Glutamatergic neuron (in vitro differentiated cells): ENCODE measurements around the gene SLIT3. TPM values are rescaled to one million over a fixed set of nuclear protein-coding genes. Genes with fewer than 3 reads are reported as not detected.

Experiments
- DNase-seq: peaks from one replicate; pipeline ENCODE4 v3.0.0; 2022
- H3K27ac Mint-ChIP-seq: one replicate; pipeline ENCODE4 v1.8.0; 2020; ENCODE audit warnings: mild to moderate bottlenecking, mixed read lengths, inconsistent platforms; ENCODE audit not compliant: unreplicated experiment
- H3K27me3 Mint-ChIP-seq: one replicate; pipeline ENCODE4 v1.8.0; 2020; ENCODE audit warnings: mild to moderate bottlenecking, moderate library complexity, mixed read lengths, inconsistent platforms; ENCODE audit not compliant: unreplicated experiment
- H3K36me3 Mint-ChIP-seq: one replicate; pipeline ENCODE4 v1.8.0; 2020; ENCODE audit warnings: mild to moderate bottlenecking, mixed read lengths, inconsistent platforms; ENCODE audit not compliant: unreplicated experiment
- H3K4me1 Mint-ChIP-seq: one replicate; pipeline ENCODE4 v1.8.0; 2020; ENCODE audit warnings: mild to moderate bottlenecking, low read depth, mixed read lengths, inconsistent platforms; ENCODE audit not compliant: unreplicated experiment
- H3K4me3 Mint-ChIP-seq: one replicate; pipeline ENCODE4 v1.8.0; 2020; ENCODE audit warnings: mild to moderate bottlenecking, mixed read lengths, inconsistent platforms; ENCODE audit not compliant: unreplicated experiment
- H3K9me3 Mint-ChIP-seq: one replicate; pipeline ENCODE4 v1.8.0; 2020; ENCODE audit warnings: mild to moderate bottlenecking, moderate library complexity, mixed read lengths, inconsistent platforms; ENCODE audit not compliant: unreplicated experiment
- CTCF ChIP-seq: fragments of 200-600 bp; sonication (generic); IDR thresholded peaks from one replicate; pipeline ENCODE4 v1.5.0; 2021; ENCODE audit not compliant: partially characterized antibody, unreplicated experiment
- total RNA-seq: library from RNA; stranded (reverse); fragmentation: NEBNext Ultra II Directional; extraction: Animal tissue kit (Norgen Biotek cat#: 25700); gene quantifications from one replicate; pipeline ENCODE4 v1.2.1, GENCODE V29; 2021; ENCODE audit not compliant: unreplicated experiment

SLIT3 gene
- total RNA-seq, 1 donor from 2014 or later, result 11.5 TPM

DNA sequence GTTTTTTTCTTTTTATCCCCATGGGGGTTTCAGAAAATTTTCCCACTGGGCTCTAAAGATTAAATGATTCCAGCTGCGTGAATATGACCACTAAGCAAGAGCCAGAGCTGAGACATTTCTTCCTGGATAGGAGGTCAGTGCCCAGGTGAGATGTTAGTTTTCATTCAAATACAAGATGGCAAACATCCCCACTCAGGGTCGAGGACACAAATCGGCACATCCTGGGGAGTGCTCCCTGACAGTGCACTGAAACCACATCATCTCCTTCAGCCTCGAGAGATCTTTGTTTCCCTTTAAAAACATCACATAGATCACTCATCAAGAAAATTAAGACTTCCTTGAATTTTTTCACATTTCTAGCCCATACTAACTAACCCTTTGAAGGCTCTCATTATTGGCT is 448.6 kb downstream of the SLIT3 start:
- H3K27ac Mint-ChIP-seq, result peak overlapping the region; percentile 48
- H3K4me3 Mint-ChIP-seq, result no peak overlapping the region
- DNase-seq, result no peak
- peaks cover 5% of the 10 kb centered on the region for H3K9me3 Mint-ChIP-seq
- no peak for TF ChIP-seq CTCF
- H3K36me3 Mint-ChIP-seq, result no peaks in the 10 kb centered on the region
- peaks cover 28% of the 10 kb centered on the region for H3K4me1 Mint-ChIP-seq
- H3K27me3 Mint-ChIP-seq, result peaks cover 11% of the 10 kb centered on the region

- H3K4me3 Mint-ChIP-seq, result peak overlapping the region; percentile 16
- DNase-seq, result no peak
- TF ChIP-seq CTCF, result no peak
- H3K27me3 Mint-ChIP-seq, result peaks cover 11% of the 10 kb centered on the region
- peak overlapping the region; percentile 64 for H3K27ac Mint-ChIP-seq
- peaks cover 5% of the 10 kb centered on the region for H3K9me3 Mint-ChIP-seq
- H3K36me3 Mint-ChIP-seq, result no peaks in the 10 kb centered on the region
- peaks cover 28% of the 10 kb centered on the region for H3K4me1 Mint-ChIP-seq
Observed at GRCh38 chr5:168851902-168852321, 449.0 kb downstream of the SLIT3 start.

DNA sequence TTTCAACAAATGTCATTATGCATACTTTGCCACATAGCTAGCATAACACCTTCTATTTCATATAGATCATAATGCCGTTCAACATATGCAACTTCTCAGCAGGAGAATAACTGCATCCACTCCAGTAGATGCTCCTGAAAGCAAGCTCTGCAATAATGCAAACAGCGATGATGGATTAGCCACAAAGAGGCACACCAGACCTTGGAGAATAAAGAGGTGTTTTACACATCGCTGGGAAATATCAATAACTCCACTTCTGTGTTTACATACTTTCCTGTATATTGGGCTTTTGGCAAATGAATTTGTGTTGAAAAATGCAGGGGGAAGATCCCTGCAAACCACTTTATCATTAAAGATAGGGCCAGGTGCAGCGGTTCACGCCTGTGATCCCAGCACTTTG is 450.3 kb downstream of the SLIT3 start:
- no peaks in the 10 kb centered on the region for H3K36me3 Mint-ChIP-seq
- peaks cover 21% of the 10 kb centered on the region for H3K4me1 Mint-ChIP-seq
- peaks cover 7% of the 10 kb centered on the region for H3K27me3 Mint-ChIP-seq
- H3K4me3 Mint-ChIP-seq, result no peak overlapping the region
- DNase-seq, result no peak
- H3K27ac Mint-ChIP-seq, result no peak overlapping the region
- TF ChIP-seq CTCF, result no peak
- H3K9me3 Mint-ChIP-seq, result no peaks in the 10 kb centered on the region

DNA sequence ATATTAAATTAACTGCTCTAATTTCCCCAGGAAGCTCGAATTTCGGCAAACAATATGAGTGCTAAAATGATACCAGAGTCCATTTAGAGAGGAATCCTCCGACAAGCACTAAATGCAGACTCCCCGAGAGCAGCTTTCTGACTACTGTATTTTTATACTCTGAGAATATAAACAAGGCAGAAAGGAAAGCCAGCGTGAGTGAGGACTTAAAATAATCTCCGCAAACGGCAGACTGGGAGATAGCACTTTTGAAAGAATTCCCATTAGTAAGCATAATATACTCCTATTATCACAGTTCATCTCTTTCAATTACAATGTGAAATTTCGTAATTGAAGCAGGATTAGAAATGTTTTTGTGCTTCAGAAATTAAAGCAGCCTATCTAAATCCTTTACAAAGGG is 452.4 kb downstream of the SLIT3 start:
- Mint-ChIP-seq H3K27ac (no peak overlapping the region), H3K36me3 (no peaks in the 10 kb centered on the region), H3K9me3 (no peaks in the 10 kb centered on the region), H3K27me3 (peaks cover 4% of the 10 kb centered on the region), H3K4me3 (no peak overlapping the region), H3K4me1 (peaks cover 26% of the 10 kb centered on the region)
- no peak for TF ChIP-seq CTCF
- DNase-seq, result no peak

GRCh38 chr5:168847511-168848073 is 453.3 kb downstream of the SLIT3 start:
- H3K9me3 Mint-ChIP-seq, result no peaks in the 10 kb centered on the region
- no peaks in the 10 kb centered on the region for H3K36me3 Mint-ChIP-seq
- no peak for TF ChIP-seq CTCF
- H3K4me1 Mint-ChIP-seq, result peaks cover 32% of the 10 kb centered on the region
- peaks cover 6% of the 10 kb centered on the region for H3K27me3 Mint-ChIP-seq
- H3K27ac Mint-ChIP-seq, result no peak overlapping the region
- no peak overlapping the region for H3K4me3 Mint-ChIP-seq
- DNase-seq, result no peak
